ENCODE measurements around the gene GSTO1.

Gene GSTO1

DNA sequence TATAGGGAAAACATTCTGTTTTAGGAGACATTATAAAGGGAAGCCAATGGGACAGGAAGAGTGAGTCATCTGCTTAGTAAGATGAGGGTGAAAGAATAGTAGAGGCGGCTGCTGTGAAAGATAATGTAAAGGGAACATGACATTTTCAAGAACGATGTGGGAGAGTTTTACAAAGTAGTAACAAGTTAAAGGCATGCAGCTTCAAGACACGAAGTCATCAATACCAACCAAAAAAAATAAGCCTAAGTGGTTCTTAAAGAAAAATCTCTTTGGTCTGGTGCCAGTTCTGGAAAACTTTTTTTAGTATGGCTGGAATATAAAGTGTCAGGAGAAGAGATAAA is 6.1 kb downstream of the GSTO1 start:
- H3K4me3 ChIP-seq (replicated peaks; ENCODE audit: low read depth, low read length), result peak overlapping the region; percentile 3
- peak; percentile 79 for DNase-seq (ENCODE audit: low read depth)
- TF ChIP-seq, protein P1, sequence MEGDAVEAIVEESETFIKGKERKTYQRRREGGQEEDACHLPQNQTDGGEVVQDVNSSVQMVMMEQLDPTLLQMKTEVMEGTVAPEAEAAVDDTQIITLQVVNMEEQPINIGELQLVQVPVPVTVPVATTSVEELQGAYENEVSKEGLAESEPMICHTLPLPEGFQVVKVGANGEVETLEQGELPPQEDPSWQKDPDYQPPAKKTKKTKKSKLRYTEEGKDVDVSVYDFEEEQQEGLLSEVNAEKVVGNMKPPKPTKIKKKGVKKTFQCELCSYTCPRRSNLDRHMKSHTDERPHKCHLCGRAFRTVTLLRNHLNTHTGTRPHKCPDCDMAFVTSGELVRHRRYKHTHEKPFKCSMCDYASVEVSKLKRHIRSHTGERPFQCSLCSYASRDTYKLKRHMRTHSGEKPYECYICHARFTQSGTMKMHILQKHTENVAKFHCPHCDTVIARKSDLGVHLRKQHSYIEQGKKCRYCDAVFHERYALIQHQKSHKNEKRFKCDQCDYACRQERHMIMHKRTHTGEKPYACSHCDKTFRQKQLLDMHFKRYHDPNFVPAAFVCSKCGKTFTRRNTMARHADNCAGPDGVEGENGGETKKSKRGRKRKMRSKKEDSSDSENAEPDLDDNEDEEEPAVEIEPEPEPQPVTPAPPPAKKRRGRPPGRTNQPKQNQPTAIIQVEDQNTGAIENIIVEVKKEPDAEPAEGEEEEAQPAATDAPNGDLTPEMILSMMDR (IDR thresholded peaks at IDR 0.05; ENCODE audit: low read length, missing control alignments), result no peak

GRCh38 chr10:104262055-104262454 is 7.4 kb downstream of the GSTO1 start:
- TF ChIP-seq, protein P1 (IDR thresholded peaks at IDR 0.05; ENCODE audit: low read length, missing control alignments), result no peak

GRCh38 chr10:104264783-104265182 is 10.1 kb downstream of the GSTO1 start:
- no peak for DNase-seq (ENCODE audit: low read depth)
- TF ChIP-seq, protein P1 (IDR thresholded peaks at IDR 0.05; ENCODE audit: low read length, missing control alignments), result no peak
- H3K4me3 ChIP-seq (replicated peaks; ENCODE audit: low read depth, low read length), result no peak overlapping the region

More at GRCh38 chr10:104262055-104262454, 7.4 kb downstream of the GSTO1 start:
- no peak overlapping the region for H3K4me3 ChIP-seq (replicated peaks; ENCODE audit: low read depth, low read length)
- no peak for DNase-seq (ENCODE audit: low read depth)

- TF ChIP-seq, protein P1 (IDR thresholded peaks at IDR 0.05; ENCODE audit: low read length, missing control alignments), result no peak
- DNase-seq (ENCODE audit: low read depth), result no peak
Measured at GRCh38 chr10:104267721-104268404, 13.2 kb downstream of the GSTO1 start.

DNA sequence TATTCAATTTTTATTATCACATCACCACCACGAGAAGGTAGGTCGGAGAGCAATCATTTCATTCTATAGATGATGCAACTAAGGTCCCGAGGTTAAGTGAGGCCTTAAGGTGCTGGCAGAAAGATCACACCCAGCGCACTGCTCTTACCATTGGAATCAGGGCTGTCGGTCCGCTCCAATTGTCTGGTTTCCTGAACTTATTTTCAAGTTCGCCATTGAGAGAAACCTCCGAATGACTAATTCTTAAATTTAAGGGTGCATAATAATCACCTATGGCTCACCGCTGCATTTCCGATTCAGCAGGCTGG is 13.7 kb downstream of the GSTO1 start:
- TF ChIP-seq, protein P1 (IDR thresholded peaks at IDR 0.05; ENCODE audit: low read length, missing control alignments), result no peak
- H3K4me3 ChIP-seq (replicated peaks; ENCODE audit: low read depth, low read length), result peak overlapping the region; percentile 69
- DNase-seq (ENCODE audit: low read depth), result no peak

More at GRCh38 chr10:104267721-104268404, 13.2 kb downstream of the GSTO1 start:
- peak overlapping the region; percentile 69 for H3K4me3 ChIP-seq (replicated peaks; ENCODE audit: low read depth, low read length)

DNA sequence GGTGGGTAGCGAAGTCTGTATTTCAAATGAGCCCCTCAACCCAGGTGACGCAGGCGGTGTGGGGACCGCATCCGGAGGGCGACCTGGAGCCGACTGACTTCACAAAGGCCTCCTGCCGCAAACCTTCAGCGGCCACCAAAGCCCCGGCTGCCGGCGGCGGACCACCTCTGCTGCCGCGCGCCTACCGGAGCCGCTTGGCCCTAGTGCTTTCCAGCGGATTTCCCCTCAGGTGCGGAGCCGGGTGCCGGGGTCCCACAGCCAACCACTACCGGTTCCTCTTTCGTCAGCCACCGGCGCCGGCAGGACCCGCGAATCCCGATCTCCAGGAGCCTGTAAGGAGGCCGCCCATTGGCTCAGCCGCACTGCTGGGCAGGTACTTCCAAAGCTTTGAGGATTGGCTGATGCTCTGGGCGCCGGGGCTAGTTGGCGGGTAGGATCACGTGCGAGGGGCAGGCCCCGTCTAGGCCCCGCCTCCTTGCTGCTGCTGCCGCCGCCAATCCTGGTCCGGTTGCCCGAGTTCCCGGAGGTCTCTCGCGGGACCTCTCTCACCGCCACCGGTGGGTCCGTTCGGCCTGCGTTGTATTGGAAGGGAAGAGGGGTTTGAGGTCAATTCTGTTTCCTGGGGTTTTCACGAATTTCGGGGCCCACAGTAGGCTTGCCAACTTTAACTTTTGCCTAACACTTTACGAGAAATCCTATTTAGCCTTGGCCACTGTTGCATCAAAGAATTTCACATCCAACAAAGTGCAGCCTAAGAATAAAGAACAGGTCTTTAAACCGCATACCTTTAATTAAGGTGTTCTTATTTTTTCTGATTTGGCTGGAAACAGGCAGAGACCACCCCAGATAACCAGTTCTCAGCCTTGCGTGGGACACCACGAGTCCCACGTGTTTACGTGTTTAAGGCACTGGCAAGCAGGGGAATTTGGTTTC is 14.3 kb downstream of the GSTO1 start, which contains the start of gene GSTO2:
GSTO2 (plus strand) TSS at position 472 of the 933 bp plus-strand sequence. CDS start 5,732 bp downstream, outside the sequence.
- peak within 1 kb of the TSS; percentile 69 for H3K4me3 ChIP-seq (replicated peaks; ENCODE audit: low read depth, low read length)
- TF ChIP-seq, protein P1 (IDR thresholded peaks at IDR 0.05; ENCODE audit: low read length, missing control alignments), result no peak
- DNase-seq (ENCODE audit: low read depth), result peak; percentile 97

All from fibroblast of pulmonary artery (primary cell).